Thymus (tissue), 11 donors: ENCODE measurements around the gene SFT2D1. TPM values are rescaled to one million over a fixed set of nuclear protein-coding genes. Genes with fewer than 3 reads are reported as not detected.

Experiments used
- DNase-seq, 9 donors: peaks; one replicate each; pipeline ENCODE4 v3.0.0-alpha.2; 2013; ENCODE audit warnings: low spot score in 9 of 9, low read depth in 6 of 9, missing footprints in 1 of 9
- H3K27ac ChIP-seq, 2 donors: one replicate each; pipeline ENCODE4 v1.5.1; 2013; ENCODE audit warnings: control low read depth in 1 of 2, low read depth in 1 of 2, low read length in 1 of 2, mild to moderate bottlenecking in 1 of 2, moderate library complexity in 1 of 2
- H3K27me3 ChIP-seq, 2 donors: one replicate each; pipeline ENCODE4 v1.5.1; 2013; ENCODE audit warnings: low read length in 1 of 2; ENCODE audit not compliant: control insufficient read depth in 2 of 2, insufficient read depth in 1 of 2
- H3K36me3 ChIP-seq, 2 donors: one replicate each; pipeline ENCODE4 v1.5.1; 2013; ENCODE audit warnings: low read length in 1 of 2, mild to moderate bottlenecking in 1 of 2, moderate library complexity in 1 of 2; ENCODE audit not compliant: control insufficient read depth in 2 of 2, insufficient read depth in 2 of 2
- H3K4me1 ChIP-seq, 2 donors: one replicate each; pipeline ENCODE4 v1.5.1; 2013; ENCODE audit warnings: low read length in 2 of 2; ENCODE audit not compliant: control insufficient read depth in 2 of 2, insufficient read depth in 2 of 2
- H3K4me3 ChIP-seq, 2 donors: one replicate each; pipeline ENCODE4 v1.5.1; 2013; ENCODE audit warnings: low read length in 2 of 2, control low read depth in 1 of 2, mild to moderate bottlenecking in 1 of 2
- H3K9me3 ChIP-seq, 2 donors: one replicate each; pipeline ENCODE4 v1.5.1; 2013; ENCODE audit warnings: low read length in 1 of 2, mild to moderate bottlenecking in 1 of 2; ENCODE audit not compliant: control insufficient read depth in 2 of 2, insufficient read depth in 1 of 2
- WGBS: extraction: QIAGEN DNeasy Blood & Tissue Kit; methylation state at CpG from one replicate; pipeline ENCODE4 v1.1.7; 2013; 5-methylcytosine and 5-hydroxymethylcytosine counted together
- polyA plus RNA-seq: library from polyadenylated mRNA; stranded (reverse); fragments of 200-250 nt; gene quantifications from one replicate; pipeline ENCODE4 v1.2.3, GENCODE V29; 2013
- total RNA-seq: library from RNA; stranded (reverse); fragments of 120-200 nt; gene quantifications from one replicate; pipeline ENCODE4 v1.2.4, GENCODE V29; 2013
- donor health status: healthy.

SFT2D1 gene
- total and polyA plus RNA-seq, 2 donors, result 34.9 to 106 TPM

DNA sequence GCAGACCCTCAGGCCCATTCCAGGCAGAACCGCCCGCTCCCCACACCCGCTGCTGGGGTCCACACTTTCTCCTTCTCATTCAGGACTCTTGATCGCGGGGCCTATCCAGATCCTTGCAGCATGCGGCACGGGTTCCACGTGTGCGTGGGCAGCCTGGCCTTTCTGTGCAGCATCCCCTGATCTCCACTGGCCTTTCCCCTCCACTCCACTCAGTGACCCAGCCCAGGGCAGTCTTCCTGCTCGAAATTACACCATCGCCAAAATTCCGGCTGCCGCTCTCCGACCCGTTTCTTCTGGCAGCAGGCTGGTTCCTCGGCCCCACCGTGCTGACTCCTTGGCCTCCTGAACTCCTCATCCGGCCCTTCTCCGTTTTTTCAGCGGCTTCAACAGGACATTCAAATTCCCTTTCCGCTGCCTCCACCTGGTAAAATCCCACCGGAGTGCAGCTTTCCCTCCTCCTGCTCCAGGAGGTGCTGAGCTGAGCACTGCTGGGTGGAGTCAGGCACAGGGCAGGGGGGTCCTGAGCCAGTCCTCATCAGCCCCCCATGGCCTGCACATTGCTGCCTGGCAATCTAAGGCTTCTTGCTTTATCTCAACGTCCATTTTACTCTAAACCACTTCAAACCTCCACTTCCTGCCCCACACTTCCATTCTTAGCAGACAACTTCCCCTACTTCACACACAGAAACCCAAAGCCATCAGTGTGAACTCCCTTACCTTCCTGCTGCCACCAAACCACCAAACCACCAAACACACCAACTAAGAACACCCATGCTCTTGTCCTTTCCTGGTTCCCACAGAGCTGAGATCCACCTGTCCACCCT, 9.0 kb downstream of the SFT2D1 start:
- H3K27me3 ChIP-seq, result no peaks in the 10 kb centered on the region
- H3K4me3 ChIP-seq, result no peak overlapping the region
- no peaks in the 10 kb centered on the region for H3K9me3 ChIP-seq
- DNase-seq, result peak in 4 of 9 donors; percentile 4 to 70 (median 32)
- peaks cover 39 to 45% of the 10 kb centered on the region in 2 donors for H3K36me3 ChIP-seq
- peaks cover 23% of the 10 kb centered on the region in 2 donors for H3K4me1 ChIP-seq
- H3K27ac ChIP-seq, result no peak overlapping the region
- 78% methylated on average over 23 of the region's 23 CpGs for WGBS

DNA sequence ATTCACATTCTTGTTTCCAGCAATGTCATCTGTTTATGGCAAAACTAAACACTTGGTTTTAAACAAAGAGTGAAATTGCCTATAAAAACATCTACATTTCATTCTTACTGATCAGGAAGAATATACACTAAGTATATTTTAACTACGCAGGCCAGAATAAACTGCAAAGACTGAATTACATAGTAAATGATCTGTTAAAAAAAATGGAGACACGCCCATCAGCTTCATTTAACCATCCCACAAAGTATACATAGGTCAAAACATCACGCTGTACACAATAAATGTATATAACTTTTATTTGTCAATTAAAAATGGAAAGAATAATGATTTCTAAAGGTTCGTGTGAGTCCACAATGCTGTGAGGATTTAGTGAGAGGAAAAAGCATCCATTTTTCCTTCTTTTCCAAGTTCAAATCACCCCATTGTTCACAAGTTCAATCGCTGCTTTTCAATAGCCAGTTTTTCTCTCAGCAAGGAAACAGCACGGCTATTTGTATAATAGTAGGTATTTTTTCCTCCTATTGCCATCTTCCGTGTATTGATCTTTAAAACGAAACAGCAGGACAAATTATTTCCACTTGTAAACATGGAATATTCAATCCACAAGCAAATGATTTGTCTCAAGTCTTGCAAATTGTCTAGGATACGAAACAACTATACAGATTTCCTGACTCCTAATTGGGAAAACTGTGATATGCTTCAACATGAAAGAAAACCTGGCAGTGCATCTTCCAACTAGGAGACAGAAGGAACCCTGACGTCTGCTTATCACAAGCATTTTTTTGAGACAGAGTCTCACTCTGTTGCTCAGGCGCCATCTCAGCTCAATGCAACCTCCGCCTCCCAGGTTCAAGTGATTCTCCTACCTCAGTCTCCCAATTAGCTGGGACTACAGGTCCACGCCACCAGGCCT, 10.6 kb downstream of the SFT2D1 start:
- 97% methylated on average over 13 of the region's 13 CpGs for WGBS
- no peak overlapping the region for H3K27ac ChIP-seq
- no peaks in the 10 kb centered on the region for H3K9me3 ChIP-seq
- H3K27me3 ChIP-seq, result no peaks in the 10 kb centered on the region
- peaks cover 23% of the 10 kb centered on the region in 2 donors for H3K4me1 ChIP-seq
- H3K4me3 ChIP-seq, result no peak overlapping the region
- DNase-seq, result no peak
- peaks cover 34 to 41% of the 10 kb centered on the region in 2 donors for H3K36me3 ChIP-seq

- 81% methylated on average over 11 of the region's 11 CpGs for WGBS
- Histone ChIP-seq H3K27me3 (no peaks in the 10 kb centered on the region), H3K9me3 (no peaks in the 10 kb centered on the region), H3K4me3 (no peak overlapping the region), H3K4me1 (peaks cover 23% of the 10 kb centered on the region in 2 donors), H3K27ac (no peak overlapping the region), H3K36me3 (peaks cover 35 to 38% of the 10 kb centered on the region in 2 donors)
- no peak for DNase-seq
Measured at GRCh38 chr6:166330612-166331011, 11.7 kb downstream of the SFT2D1 start.

DNA sequence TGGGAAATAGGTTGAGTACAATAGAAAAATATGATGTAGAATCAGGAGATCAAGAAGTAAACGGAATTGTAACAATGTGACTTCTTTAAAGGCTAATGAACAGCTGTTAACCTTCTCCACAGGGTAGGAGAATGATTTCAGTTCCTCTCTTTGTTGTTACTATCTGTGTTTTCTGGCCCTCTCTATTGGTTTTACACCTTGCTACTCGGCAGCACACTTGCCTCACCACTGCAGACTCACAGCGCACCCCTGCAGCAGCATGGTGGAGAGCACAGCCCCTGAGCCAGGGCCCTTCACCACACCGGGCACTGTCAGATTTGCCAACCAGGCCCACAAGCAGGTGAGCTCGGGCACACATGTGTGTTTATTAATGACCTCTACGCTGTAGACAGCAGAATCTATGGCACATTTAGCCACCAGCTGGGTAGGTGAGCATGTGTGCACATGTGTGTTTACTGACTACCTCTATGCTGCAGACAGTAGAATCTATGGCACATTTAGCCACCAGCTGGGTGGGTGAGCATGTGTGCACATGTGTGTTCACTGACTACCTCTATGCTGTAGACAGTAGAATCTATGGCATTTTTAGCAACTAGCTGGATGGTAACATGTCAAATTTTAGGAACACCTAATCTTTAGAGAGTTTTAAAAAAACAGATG, 16.8 kb downstream of the SFT2D1 start:
- WGBS, result 96% methylated on average over 6 of the region's 6 CpGs
- H3K36me3 ChIP-seq, result peaks cover 54 to 62% of the 10 kb centered on the region in 2 donors

DNA sequence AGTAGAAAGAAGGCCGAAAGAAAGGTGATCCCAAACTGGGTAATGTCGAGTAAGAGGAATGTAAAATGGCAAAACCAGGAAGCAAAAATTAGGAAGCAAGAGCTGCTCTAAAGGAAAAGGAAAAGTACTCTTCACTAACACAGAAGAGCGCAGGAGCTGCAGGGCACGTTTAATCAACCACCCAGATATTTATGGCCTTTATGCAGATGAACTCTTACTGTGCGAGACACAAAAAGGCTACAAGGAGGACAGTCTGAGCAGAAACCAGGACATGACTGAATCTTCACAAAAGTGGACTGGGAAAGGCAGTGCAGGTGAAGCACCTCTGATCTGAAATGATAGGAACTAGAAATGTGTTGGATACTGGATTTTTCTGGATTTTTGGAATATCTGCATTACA, 18.9 kb downstream of the SFT2D1 start:
- no peak for DNase-seq
- no peaks in the 10 kb centered on the region for H3K27me3 ChIP-seq
- H3K36me3 ChIP-seq, result peaks cover 56 to 61% of the 10 kb centered on the region in 2 donors
- no peaks in the 10 kb centered on the region for H3K4me1 ChIP-seq
- no peak overlapping the region for H3K27ac ChIP-seq
- WGBS, result 97% methylated on average over 5 of the region's 5 CpGs
- H3K4me3 ChIP-seq, result no peak overlapping the region
- no peaks in the 10 kb centered on the region for H3K9me3 ChIP-seq

More for the DNA sequence above, 16.8 kb downstream of the SFT2D1 start:
- Histone ChIP-seq H3K4me1 (no peaks in the 10 kb centered on the region), H3K27ac (no peak overlapping the region), H3K9me3 (no peaks in the 10 kb centered on the region), H3K27me3 (no peaks in the 10 kb centered on the region), H3K4me3 (no peak overlapping the region)
- DNase-seq, result no peak

- Histone ChIP-seq H3K27ac (no peak overlapping the region), H3K4me3 (no peak overlapping the region), H3K9me3 (no peaks in the 10 kb centered on the region), H3K4me1 (no peaks in the 10 kb centered on the region), H3K36me3 (peaks cover 33 to 37% of the 10 kb centered on the region in 2 donors), H3K27me3 (no peaks in the 10 kb centered on the region)
- DNase-seq, result no peak
- 91% methylated on average over 18 of the region's 18 CpGs for WGBS
Measured at GRCh38 chr6:166318649-166319600, 23.4 kb downstream of the SFT2D1 start.

DNA sequence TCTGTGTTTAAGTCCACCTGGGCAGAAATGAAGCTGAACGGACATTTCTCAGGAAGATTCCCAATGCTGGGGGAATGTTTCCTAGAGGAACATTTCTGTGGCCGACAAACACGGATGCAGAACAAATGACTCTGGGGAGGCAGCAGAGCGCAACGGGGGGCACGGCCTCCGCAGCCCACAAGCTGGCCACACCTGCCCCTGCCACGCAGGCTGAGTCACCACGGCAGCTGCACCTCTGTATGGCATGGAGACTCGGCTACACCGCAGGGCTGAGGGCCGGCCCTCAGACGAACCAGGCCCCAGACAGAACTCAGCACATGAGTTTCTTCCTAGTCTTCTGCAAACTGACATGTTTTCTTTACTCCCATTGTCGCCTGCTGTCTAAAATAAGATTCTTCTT, 24.1 kb downstream of the SFT2D1 start:
- WGBS, result 84% methylated on average over 14 of the region's 14 CpGs
- Histone ChIP-seq H3K27me3 (no peaks in the 10 kb centered on the region), H3K4me3 (no peak overlapping the region), H3K27ac (no peak overlapping the region), H3K4me1 (no peaks in the 10 kb centered on the region), H3K9me3 (no peaks in the 10 kb centered on the region), H3K36me3 (peaks cover 27 to 30% of the 10 kb centered on the region in 2 donors)
- no peak for DNase-seq
